Measurements from ENCODE around the gene TGFBR1. TPM values are rescaled to one million over a fixed set of nuclear protein-coding genes. Genes with fewer than 3 reads are reported as not detected.

The TGFBR1 gene
- total and polyA plus RNA-seq, 3 donors from 2014 or later: 20.9 to 30.8 (median 28.7) TPM

Small RNAs within 50 kb of the gene (small RNA-seq; reads per million reads assigned to genes)
- gene RN7SL794P (0 reads per million in 2 donors), gene RNA5SP290 (0 reads per million in 2 donors)

Other genes starting within 250 kb of the TGFBR1 start
- 10 to 100 TPM; 37.2 to 55.5 TPM for gene COL15A1, start 161.2 kb upstream of the TGFBR1 start, total RNA-seq
- gene COL15A1, start 161.2 kb upstream of the TGFBR1 start, polyA plus RNA-seq (ENCODE audit: insufficient read depth, low read depth, low replicate concordance): 49.4 TPM
- gene ALG2, start 116.8 kb downstream of the TGFBR1 start, total RNA-seq: 10 to 100 TPM; 46.7 to 48.0 TPM
- gene ALG2, start 116.8 kb downstream of the TGFBR1 start, polyA plus RNA-seq (ENCODE audit: insufficient read depth, low read depth, low replicate concordance): 37.9 TPM
- gene SEC61B, start 117.2 kb downstream of the TGFBR1 start, total RNA-seq: 10 to 100 TPM; 78.3 to 91.7 TPM
- 145 TPM for gene SEC61B, start 117.2 kb downstream of the TGFBR1 start, polyA plus RNA-seq (ENCODE audit: insufficient read depth, low read depth, low replicate concordance)